HL-60 (cell line): Measurements from ENCODE around the gene SCD.

Source experiments
- GABPA ChIP-seq: IDR thresholded peaks from 2 replicates; pipeline ENCODE4 v1.6.1; 2012; ENCODE audit warnings: low read depth
- POLR2AphosphoS5 ChIP-seq: IDR thresholded peaks from 2 replicates; pipeline ENCODE4 v1.6.1; 2012; ENCODE audit warnings: low read depth
- SPI1 ChIP-seq: IDR thresholded peaks from 2 replicates; pipeline ENCODE4 v1.6.1; 2012; ENCODE audit warnings: low read depth, mild to moderate bottlenecking, borderline replicate concordance
- TF ChIP-seq, protein P1 (sequence below): IDR thresholded peaks from one replicate; pipeline ENCODE4 v1.5.1; 2011; ENCODE audit warnings: low read length, control low read depth, inconsistent platforms; ENCODE audit not compliant: insufficient read depth
- TF ChIP-seq, protein P2 (sequence below): IDR thresholded peaks from 2 replicates; pipeline ENCODE4 v1.6.1; 2012; ENCODE audit warnings: low read depth; ENCODE audit not compliant: insufficient replicate concordance

DNA sequence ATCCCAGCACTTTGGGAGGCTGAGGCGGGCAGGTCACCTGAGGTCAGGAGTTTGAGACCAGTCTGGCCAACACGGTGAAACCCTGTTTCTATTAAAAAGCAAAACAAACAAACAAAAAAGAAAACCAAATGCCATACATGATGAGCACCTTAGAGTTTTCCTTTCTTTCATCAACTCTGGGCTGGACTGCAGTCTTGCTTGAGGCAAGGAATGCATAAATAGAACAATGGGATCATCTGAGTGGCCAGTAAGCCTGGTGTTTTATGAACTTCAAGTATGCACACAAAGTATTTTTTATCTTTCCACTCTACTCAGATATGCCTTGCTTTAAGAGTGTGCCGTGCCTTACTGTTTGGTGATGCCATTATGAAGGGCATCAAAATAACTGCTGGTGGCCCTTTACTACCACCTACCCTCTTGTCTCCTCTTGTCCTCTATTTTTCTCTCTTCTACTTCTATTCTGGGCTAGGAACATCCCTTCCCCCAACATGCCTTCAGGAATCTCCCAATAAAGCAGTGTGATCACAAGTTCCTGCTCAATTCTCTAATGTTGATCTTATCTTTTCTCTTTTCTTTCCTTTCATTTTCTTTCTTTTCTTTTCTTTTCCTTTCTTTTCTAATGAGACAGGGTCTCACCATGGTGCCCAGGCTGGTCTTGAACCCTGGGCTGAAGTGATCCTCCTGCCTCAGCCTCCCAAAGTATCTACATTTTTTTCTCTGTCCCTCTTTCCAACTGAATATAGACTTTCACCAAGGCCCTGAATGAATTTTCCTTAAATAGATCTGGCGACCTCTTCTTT lies 10.2 kb downstream of the SCD start:
- TF ChIP-seq POLR2AphosphoS5 (peak; percentile 44; the same call in 1 of the 2 replicates), GABPA (no peak), SPI1 (no peak)
- TF ChIP-seq, protein P1, sequence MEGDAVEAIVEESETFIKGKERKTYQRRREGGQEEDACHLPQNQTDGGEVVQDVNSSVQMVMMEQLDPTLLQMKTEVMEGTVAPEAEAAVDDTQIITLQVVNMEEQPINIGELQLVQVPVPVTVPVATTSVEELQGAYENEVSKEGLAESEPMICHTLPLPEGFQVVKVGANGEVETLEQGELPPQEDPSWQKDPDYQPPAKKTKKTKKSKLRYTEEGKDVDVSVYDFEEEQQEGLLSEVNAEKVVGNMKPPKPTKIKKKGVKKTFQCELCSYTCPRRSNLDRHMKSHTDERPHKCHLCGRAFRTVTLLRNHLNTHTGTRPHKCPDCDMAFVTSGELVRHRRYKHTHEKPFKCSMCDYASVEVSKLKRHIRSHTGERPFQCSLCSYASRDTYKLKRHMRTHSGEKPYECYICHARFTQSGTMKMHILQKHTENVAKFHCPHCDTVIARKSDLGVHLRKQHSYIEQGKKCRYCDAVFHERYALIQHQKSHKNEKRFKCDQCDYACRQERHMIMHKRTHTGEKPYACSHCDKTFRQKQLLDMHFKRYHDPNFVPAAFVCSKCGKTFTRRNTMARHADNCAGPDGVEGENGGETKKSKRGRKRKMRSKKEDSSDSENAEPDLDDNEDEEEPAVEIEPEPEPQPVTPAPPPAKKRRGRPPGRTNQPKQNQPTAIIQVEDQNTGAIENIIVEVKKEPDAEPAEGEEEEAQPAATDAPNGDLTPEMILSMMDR = no peak
- TF ChIP-seq, protein P2, sequence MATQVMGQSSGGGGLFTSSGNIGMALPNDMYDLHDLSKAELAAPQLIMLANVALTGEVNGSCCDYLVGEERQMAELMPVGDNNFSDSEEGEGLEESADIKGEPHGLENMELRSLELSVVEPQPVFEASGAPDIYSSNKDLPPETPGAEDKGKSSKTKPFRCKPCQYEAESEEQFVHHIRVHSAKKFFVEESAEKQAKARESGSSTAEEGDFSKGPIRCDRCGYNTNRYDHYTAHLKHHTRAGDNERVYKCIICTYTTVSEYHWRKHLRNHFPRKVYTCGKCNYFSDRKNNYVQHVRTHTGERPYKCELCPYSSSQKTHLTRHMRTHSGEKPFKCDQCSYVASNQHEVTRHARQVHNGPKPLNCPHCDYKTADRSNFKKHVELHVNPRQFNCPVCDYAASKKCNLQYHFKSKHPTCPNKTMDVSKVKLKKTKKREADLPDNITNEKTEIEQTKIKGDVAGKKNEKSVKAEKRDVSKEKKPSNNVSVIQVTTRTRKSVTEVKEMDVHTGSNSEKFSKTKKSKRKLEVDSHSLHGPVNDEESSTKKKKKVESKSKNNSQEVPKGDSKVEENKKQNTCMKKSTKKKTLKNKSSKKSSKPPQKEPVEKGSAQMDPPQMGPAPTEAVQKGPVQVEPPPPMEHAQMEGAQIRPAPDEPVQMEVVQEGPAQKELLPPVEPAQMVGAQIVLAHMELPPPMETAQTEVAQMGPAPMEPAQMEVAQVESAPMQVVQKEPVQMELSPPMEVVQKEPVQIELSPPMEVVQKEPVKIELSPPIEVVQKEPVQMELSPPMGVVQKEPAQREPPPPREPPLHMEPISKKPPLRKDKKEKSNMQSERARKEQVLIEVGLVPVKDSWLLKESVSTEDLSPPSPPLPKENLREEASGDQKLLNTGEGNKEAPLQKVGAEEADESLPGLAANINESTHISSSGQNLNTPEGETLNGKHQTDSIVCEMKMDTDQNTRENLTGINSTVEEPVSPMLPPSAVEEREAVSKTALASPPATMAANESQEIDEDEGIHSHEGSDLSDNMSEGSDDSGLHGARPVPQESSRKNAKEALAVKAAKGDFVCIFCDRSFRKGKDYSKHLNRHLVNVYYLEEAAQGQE = no peak
